GM18499 (cell line): ENCODE data around the gene GPRASP1.
A peak's percentile ranks its signal among the peaks of the same experiment; 100 is the strongest.
"Not testable (repeated sequence)": the region's sequence is repeated elsewhere in the genome, so short reads cannot be mapped to it uniquely, and the experiment has no call there.

Experiments used
- ATAC-seq: cut with Tn5 transposase; IDR thresholded peaks from one replicate; pipeline ENCODE4 v1.9.1; 2021; ENCODE audit warnings: moderate number of reproducible peaks; ENCODE audit not compliant: insufficient read depth, unreplicated experiment

GPRASP1 gene, protein sequence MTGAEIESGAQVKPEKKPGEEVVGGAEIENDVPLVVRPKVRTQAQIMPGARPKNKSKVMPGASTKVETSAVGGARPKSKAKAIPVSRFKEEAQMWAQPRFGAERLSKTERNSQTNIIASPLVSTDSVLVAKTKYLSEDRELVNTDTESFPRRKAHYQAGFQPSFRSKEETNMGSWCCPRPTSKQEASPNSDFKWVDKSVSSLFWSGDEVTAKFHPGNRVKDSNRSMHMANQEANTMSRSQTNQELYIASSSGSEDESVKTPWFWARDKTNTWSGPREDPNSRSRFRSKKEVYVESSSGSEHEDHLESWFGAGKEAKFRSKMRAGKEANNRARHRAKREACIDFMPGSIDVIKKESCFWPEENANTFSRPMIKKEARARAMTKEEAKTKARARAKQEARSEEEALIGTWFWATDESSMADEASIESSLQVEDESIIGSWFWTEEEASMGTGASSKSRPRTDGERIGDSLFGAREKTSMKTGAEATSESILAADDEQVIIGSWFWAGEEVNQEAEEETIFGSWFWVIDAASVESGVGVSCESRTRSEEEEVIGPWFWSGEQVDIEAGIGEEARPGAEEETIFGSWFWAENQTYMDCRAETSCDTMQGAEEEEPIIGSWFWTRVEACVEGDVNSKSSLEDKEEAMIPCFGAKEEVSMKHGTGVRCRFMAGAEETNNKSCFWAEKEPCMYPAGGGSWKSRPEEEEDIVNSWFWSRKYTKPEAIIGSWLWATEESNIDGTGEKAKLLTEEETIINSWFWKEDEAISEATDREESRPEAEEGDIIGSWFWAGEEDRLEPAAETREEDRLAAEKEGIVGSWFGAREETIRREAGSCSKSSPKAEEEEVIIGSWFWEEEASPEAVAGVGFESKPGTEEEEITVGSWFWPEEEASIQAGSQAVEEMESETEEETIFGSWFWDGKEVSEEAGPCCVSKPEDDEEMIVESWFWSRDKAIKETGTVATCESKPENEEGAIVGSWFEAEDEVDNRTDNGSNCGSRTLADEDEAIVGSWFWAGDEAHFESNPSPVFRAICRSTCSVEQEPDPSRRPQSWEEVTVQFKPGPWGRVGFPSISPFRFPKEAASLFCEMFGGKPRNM (N-terminal part only)

GRCh38 chrX:102651242-102652011 lies at the start of gene GPRASP1:
Gene GPRASP1 (plus strand): TSS chrX:102651483. CDS start chrX:102653914, 2,431 bp downstream.
- ATAC-seq, result no peak

GRCh38 chrX:102604327-102604726 lies 47.0 kb upstream of the GPRASP1 start:
- ATAC-seq, result no peak

DNA sequence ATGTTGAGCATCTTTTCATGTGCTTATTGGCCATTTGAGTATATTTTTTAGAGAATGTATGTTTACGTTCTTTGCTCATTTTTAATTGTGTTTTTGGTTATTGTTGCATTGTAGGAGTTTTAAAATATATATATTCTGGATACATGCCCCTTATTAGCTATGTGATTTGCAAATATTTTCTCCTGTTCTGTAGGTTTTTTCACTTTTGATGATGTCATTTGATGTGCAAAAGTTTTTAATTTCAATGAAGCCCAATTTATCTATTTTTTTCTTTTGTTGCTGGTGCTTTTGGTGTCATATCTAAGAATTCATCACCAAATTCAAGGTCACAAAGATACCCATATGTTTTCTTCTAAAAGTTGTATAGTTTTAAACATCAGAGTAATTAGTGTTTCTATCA lies 45.2 kb upstream of the GPRASP1 start:
- no peak for ATAC-seq

GRCh38 chrX:102610905-102611304 lies 40.4 kb upstream of the GPRASP1 start:
- ATAC-seq, result no peak

GRCh38 chrX:102624105-102624504 lies 27.2 kb upstream of the GPRASP1 start:
- no peak for ATAC-seq

- no peak for ATAC-seq
Observed at GRCh38 chrX:102627640-102628039, 23.6 kb upstream of the GPRASP1 start.

DNA sequence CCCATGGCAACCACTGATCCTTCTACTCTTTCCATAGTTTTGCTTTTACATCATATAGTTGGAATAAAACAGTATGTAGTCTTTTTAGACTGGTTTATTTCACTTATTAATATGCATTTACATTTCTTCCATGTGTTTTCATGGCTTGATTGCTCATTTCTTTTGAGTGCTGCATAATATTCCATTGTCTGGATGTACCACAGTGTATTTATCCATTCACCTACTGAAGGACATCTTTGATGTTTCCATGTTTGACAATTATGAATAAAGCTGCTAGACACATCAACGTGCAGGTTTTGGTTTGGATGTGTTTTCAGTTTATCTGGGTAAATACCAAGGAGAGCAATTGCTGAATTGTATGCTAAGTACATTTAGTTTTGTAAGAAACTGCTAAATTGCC lies 13.7 kb upstream of the GPRASP1 start:
- ATAC-seq, result no peak

DNA sequence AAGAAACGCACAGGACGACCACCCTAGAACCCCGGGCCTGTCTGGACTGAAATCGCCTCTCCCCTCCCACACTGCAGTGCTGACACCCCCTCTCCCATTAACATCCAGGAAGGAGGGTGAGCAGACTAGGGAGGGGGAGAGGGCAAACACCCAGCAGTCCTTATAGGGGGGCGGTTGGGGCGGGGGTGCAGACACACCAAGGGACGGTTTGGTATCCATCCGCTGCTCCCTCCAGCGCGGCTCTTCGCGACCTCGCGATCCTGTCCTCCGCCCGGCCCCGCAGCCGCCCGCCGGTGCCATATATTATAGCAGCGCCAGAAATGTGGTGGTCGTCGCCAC lies 411 bp upstream of the GPRASP1 start:
- ATAC-seq, result no peak

GRCh38 chrX:102652031-102652688 lies 877 bp downstream of the GPRASP1 start:
- peak; percentile 71 for ATAC-seq

- no peak for ATAC-seq
Observed at GRCh38 chrX:102654696-102655095, 3.4 kb downstream of the GPRASP1 start.

GRCh38 chrX:102658556-102658955 lies 7.3 kb downstream of the GPRASP1 start:
- ATAC-seq, result no peak

DNA sequence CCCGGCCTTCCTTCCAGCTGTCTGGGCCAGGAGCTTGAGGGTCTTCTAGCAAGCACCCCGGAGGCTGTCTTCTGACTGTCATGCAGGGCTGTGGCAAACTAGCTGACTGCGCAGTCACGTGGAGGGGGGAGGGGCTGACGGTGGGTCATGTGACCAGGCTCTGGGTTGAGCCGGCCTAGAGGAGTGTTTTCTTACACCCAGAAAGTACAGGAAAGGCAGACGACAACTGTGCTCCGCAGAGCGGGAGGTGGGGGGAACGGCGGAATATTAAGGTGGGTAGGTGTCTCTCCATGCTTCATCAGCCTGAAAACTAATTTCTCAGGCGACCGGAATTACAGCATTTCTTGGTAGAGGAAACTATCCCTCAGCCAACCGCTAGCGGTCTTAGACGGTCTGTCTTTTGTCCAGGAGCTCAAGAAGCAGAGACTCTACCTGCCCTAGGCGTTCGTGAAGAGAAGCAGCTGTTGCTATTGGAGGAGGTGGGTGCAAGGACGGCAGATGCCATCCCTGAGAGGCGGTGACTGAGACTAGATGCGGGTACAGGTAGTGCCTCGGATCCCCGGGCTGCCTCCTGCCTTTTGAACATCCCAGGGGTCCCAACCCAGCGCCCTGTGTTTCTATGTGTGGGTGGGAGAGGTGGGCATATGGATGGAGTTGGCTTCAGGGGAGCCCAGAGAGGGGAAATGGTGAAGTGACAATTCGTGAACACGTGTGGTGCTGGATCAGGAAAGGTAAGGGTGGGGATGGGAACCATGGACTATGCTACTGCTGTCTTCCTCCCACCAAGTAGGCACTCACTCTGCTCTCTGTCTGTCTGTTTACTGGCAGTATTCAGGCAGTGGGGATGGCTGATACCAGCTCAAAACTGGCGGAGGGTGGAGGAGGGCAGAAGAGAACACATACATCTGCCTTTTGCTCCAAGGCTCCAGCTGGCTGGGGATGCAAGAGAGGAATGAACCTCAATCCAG lies 8.8 kb downstream of the GPRASP1 start:
- peak; percentile 90 for ATAC-seq

DNA sequence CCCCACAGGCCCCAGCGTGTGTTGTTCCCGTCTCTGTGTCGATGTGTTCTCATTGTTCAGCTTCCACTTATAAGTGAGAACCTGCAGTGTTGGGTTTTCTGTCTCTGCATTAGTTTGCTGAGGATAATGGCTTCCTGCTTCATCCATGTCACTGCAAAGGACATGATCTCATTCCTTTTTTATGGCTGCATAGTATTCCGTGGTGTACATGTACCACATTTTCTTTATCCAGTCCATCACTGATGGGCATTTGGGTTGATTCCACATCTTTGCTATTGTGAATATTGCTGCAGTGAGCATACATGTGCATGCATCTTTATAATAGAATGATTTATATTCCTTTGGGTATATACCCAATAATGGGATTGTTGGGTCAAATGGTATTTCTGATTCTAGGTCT lies 12.5 kb downstream of the GPRASP1 start:
- not testable (repeated sequence) for ATAC-seq

DNA sequence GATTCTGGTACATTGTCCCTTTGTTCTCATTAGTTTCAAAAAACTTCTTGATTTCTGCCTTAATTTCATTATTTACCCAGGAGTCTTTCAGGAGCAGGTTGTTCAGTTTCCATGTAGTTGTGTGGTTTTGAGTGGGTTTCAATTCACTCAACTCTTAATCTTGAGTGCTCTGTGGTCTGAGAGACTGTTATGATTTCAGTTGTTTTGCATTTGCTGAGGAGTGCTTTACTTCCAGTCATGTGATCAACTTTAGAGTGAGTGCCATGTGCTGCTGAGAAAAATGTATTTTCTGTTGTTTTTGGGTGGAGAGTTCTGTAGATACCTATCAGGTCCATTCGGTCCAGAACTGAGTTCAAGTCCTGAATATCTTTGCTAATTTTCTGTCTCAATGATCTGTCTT lies 15.8 kb downstream of the GPRASP1 start:
- ATAC-seq, result not testable (repeated sequence)

DNA sequence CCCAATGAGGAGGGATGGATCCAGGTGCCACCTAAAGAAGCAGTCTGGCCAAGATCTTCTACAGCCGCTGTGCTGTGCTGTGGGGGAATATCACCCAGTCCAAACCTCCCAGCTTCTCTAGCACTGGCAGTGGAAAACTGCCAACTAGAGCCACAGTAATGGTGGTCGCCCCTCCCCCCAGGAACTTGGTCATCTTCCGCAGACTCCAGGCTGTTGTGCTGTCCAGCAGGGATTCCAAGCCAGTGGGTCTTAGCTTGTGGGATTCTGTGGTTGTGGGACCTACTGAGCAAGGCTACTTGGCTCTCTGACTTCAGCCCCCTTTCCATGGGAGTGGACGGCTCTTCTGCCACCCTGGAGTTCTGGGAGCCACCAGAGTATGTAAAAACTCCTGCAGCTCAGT lies 18.2 kb downstream of the GPRASP1 start:
- no peak for ATAC-seq

DNA sequence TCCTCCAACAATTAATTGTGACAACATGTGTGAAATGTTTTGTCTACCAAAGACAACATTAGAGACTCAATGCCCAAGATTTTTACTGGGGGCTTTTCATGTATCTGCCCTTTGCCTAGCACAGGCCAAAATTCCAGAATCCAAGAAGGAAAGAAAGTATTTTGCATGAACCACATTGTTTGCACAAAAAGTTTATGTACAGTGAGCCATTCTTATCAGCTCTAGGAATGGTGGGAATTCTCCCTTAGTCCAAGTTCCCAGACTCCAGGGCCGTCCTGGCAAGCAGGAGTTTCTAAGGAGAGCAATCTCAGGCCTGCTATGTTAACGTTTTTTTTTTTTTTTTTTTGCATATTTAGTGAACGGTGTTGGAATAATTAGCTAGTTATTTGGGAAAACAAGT lies 21.6 kb downstream of the GPRASP1 start:
- ATAC-seq, result no peak

GRCh38 chrX:102677479-102677878 lies 26.2 kb downstream of the GPRASP1 start:
- not testable (repeated sequence) for ATAC-seq

GRCh38 chrX:102684772-102685520 lies 33.7 kb downstream of the GPRASP1 start:
- no peak for ATAC-seq
